WTC11 (cell line): ENCODE results near the gene WFDC1.

Experiments used
- CREM ChIP-seq: sonication (generic); formaldehyde crosslinking; IDR thresholded peaks from 2 replicates; pipeline ENCODE4 v1.8.1; 2022; ENCODE audit warnings: mild to moderate bottlenecking, missing genetic modification reagents, moderate library complexity
- CTCF ChIP-seq: fragments of 200-600 bp; IDR thresholded peaks from 2 replicates; pipeline ENCODE4 v1.8.0; 2022; ENCODE audit warnings: antibody characterized with exemption
- E2F4 ChIP-seq: sonication (generic); formaldehyde crosslinking; IDR thresholded peaks from 2 replicates; pipeline ENCODE4 v1.8.1; 2022; ENCODE audit warnings: low read depth, mild to moderate bottlenecking, moderate library complexity, missing genetic modification reagents, borderline replicate concordance
- E2F5 ChIP-seq: sonication (generic); formaldehyde crosslinking; IDR thresholded peaks from 2 replicates; pipeline ENCODE4 v1.8.1; 2022; ENCODE audit warnings: mild to moderate bottlenecking, moderate library complexity, missing genetic modification reagents
- EMX1 ChIP-seq: fragments of 250-450 bp; sonication (Bioruptor Pico); IDR thresholded peaks from 2 replicates; pipeline ENCODE4 v1.8.0; 2021; ENCODE audit warnings: mild to moderate bottlenecking
- JUN ChIP-seq: sonication (generic); formaldehyde crosslinking; IDR thresholded peaks from 2 replicates; pipeline ENCODE4 v1.8.0; 2023; ENCODE audit warnings: mild to moderate bottlenecking, missing genetic modification reagents
- MLX ChIP-seq: sonication (generic); formaldehyde crosslinking; IDR thresholded peaks from 2 replicates; pipeline ENCODE4 v1.8.1; 2023; ENCODE audit warnings: mild to moderate bottlenecking, missing genetic modification reagents, moderate library complexity
- NR2C2 ChIP-seq: sonication (generic); formaldehyde crosslinking; IDR thresholded peaks from 2 replicates; pipeline ENCODE4 v1.8.0; 2022; ENCODE audit warnings: mild to moderate bottlenecking, missing genetic modification reagents
- SP1 ChIP-seq: sonication (generic); formaldehyde crosslinking; conservative IDR thresholded peaks from 2 replicates; pipeline ENCODE4 v1.8.1; 2022; ENCODE audit warnings: missing genetic modification reagents
- TP53 ChIP-seq: sonication (generic); formaldehyde crosslinking; IDR thresholded peaks from 2 replicates; pipeline ENCODE4 v1.8.1; 2023; ENCODE audit warnings: mild to moderate bottlenecking, missing genetic modification reagents
- ZNF219 ChIP-seq: sonication (generic); formaldehyde crosslinking; IDR thresholded peaks from 2 replicates; pipeline ENCODE4 v1.8.0; 2023; ENCODE audit warnings: missing genetic modification reagents, mild to moderate bottlenecking, borderline replicate concordance
- ZNF263 ChIP-seq: sonication (generic); formaldehyde crosslinking; IDR thresholded peaks from 2 replicates; pipeline ENCODE4 v1.8.1; 2022; ENCODE audit warnings: low read depth, mild to moderate bottlenecking, moderate library complexity, missing genetic modification reagents
- ZNF532 ChIP-seq: fragments of 250-450 bp; sonication (Bioruptor Pico); IDR thresholded peaks from 2 replicates; pipeline ENCODE4 v1.9.0; 2021; ENCODE audit warnings: mild to moderate bottlenecking, borderline replicate concordance
- ZNF671 ChIP-seq: fragments of 250-450 bp; sonication (Bioruptor Pico); IDR thresholded peaks from 2 replicates; pipeline ENCODE4 v1.8.0; 2021; ENCODE audit warnings: mild to moderate bottlenecking

GRCh38 chr16:84321932-84322331, 27.3 kb downstream of the WFDC1 start:
- TF ChIP-seq ZNF263 (no peak), E2F5 (no peak), CTCF (no peak), EMX1 (CRISPR knock-in tag) (no peak), CREM (no peak), NR2C2 (CRISPR knock-in tag) (no peak), ZNF671 (CRISPR knock-in tag) (no peak), ZNF219 (CRISPR knock-in tag) (no peak), MLX (CRISPR knock-in tag) (no peak), ZNF532 (no peak), SP1 (no peak), TP53 (CRISPR knock-in tag) (no peak), E2F4 (CRISPR knock-in tag) (no peak), JUN (CRISPR knock-in tag) (no peak)
